GM20000 (cell line): Measurements from ENCODE around the gene TMEM190.

Experiments
- DNase-seq: peaks from one replicate; pipeline ENCODE4 v3.0.0; 2012; ENCODE audit warnings: low spot score
- CTCF ChIP-seq: IDR thresholded peaks from 2 replicates; pipeline ENCODE4 v1.5.1; 2012; ENCODE audit warnings: mild to moderate bottlenecking, control low read depth; ENCODE audit errors: extremely low read depth, missing control alignments

The TMEM190 gene

GRCh38 chr19:55362174-55362989 lies 14.2 kb upstream of the TMEM190 start:
- TF ChIP-seq CTCF: no peak
- no peak for DNase-seq

GRCh38 chr19:55362990-55363716 lies 13.5 kb upstream of the TMEM190 start, which contains the start of gene GARIN5B:
Gene GARIN5B, minus strand, starts transcription at chr19:55363260. Its CDS starts 194 bp downstream, at chr19:55363066.
- no peak for DNase-seq
- no peak for TF ChIP-seq CTCF

- no peak for TF ChIP-seq CTCF
- DNase-seq: no peak
Observed at GRCh38 chr19:55365245-55365644, 11.4 kb upstream of the TMEM190 start.

GRCh38 chr19:55365964-55366363 lies 10.7 kb upstream of the TMEM190 start:
- no peak for TF ChIP-seq CTCF
- DNase-seq: no peak

- no peak for DNase-seq
- TF ChIP-seq CTCF: no peak
Observed at GRCh38 chr19:55366790-55367189, 9.8 kb upstream of the TMEM190 start.

- TF ChIP-seq CTCF: no peak
- no peak for DNase-seq
Observed at GRCh38 chr19:55368106-55368505, 8.5 kb upstream of the TMEM190 start.

GRCh38 chr19:55368701-55369563 lies 7.7 kb upstream of the TMEM190 start:
- peak; percentile 69 for DNase-seq
- no peak for TF ChIP-seq CTCF
